ENCODE measurements around the gene ENOX1.

The ENOX1 gene

GRCh38 chr13:43297967-43298678, 488.6 kb downstream of the ENOX1 start:
- DNase-seq (ENCODE audit: extremely low read depth in 1 of 2, low read depth in 1 of 2), result no peak

- DNase-seq (ENCODE audit: extremely low read depth in 1 of 2, low read depth in 1 of 2), result no peak
Observed at GRCh38 chr13:43295825-43296564, 490.8 kb downstream of the ENOX1 start.

- DNase-seq (ENCODE audit: extremely low read depth in 1 of 2, low read depth in 1 of 2), result no peak
Observed at GRCh38 chr13:43295321-43295720, 491.5 kb downstream of the ENOX1 start.

- no peak for DNase-seq (ENCODE audit: extremely low read depth in 1 of 2, low read depth in 1 of 2)
Observed at GRCh38 chr13:43294412-43294811, 492.4 kb downstream of the ENOX1 start.

- DNase-seq (ENCODE audit: extremely low read depth in 1 of 2, low read depth in 1 of 2), result no peak
Observed at GRCh38 chr13:43293986-43294385, 492.8 kb downstream of the ENOX1 start.

- no peak for DNase-seq (ENCODE audit: extremely low read depth in 1 of 2, low read depth in 1 of 2)
Observed at GRCh38 chr13:43293561-43293960, 493.2 kb downstream of the ENOX1 start.

GRCh38 chr13:43293008-43293407, 493.8 kb downstream of the ENOX1 start:
- no peak for DNase-seq (ENCODE audit: extremely low read depth in 1 of 2, low read depth in 1 of 2)

GRCh38 chr13:43291287-43292060, 495.3 kb downstream of the ENOX1 start:
- no peak for DNase-seq (ENCODE audit: extremely low read depth in 1 of 2, low read depth in 1 of 2)

GRCh38 chr13:43289470-43290255, 497.1 kb downstream of the ENOX1 start:
- no peak for DNase-seq (ENCODE audit: extremely low read depth in 1 of 2, low read depth in 1 of 2)

- DNase-seq (ENCODE audit: extremely low read depth in 1 of 2, low read depth in 1 of 2), result no peak
Observed at GRCh38 chr13:43286751-43287150, 500.0 kb downstream of the ENOX1 start.

GRCh38 chr13:43285933-43286597, 500.7 kb downstream of the ENOX1 start:
- DNase-seq (ENCODE audit: extremely low read depth in 1 of 2, low read depth in 1 of 2), result no peak

GRCh38 chr13:43284162-43284561, 502.6 kb downstream of the ENOX1 start:
- no peak for DNase-seq (ENCODE audit: extremely low read depth in 1 of 2, low read depth in 1 of 2)

- no peak for DNase-seq (ENCODE audit: extremely low read depth in 1 of 2, low read depth in 1 of 2)
Observed at GRCh38 chr13:43279696-43280095, 507.1 kb downstream of the ENOX1 start.

GRCh38 chr13:43278127-43278526, 508.6 kb downstream of the ENOX1 start:
- DNase-seq (ENCODE audit: extremely low read depth in 1 of 2, low read depth in 1 of 2), result no peak

GRCh38 chr13:43277142-43277541, 509.6 kb downstream of the ENOX1 start:
- no peak for DNase-seq (ENCODE audit: extremely low read depth in 1 of 2, low read depth in 1 of 2)

GRCh38 chr13:43274881-43275280, 511.9 kb downstream of the ENOX1 start:
- no peak for DNase-seq (ENCODE audit: extremely low read depth in 1 of 2, low read depth in 1 of 2)

GRCh38 chr13:43273362-43273761, 513.4 kb downstream of the ENOX1 start:
- no peak for DNase-seq (ENCODE audit: extremely low read depth in 1 of 2, low read depth in 1 of 2)

GRCh38 chr13:43272851-43273250, 513.9 kb downstream of the ENOX1 start:
- no peak for DNase-seq (ENCODE audit: extremely low read depth in 1 of 2, low read depth in 1 of 2)

- DNase-seq (ENCODE audit: extremely low read depth in 1 of 2, low read depth in 1 of 2), result no peak
Observed at GRCh38 chr13:43271152-43271551, 515.6 kb downstream of the ENOX1 start.

GRCh38 chr13:43270130-43270830, 516.5 kb downstream of the ENOX1 start:
- DNase-seq (ENCODE audit: extremely low read depth in 1 of 2, low read depth in 1 of 2), result no peak

All from stimulated activated CD8-positive, alpha-beta memory T cell treated with anti-CD3 and anti-CD28 coated beads, Interleukin-7, amount 100 ng/mL, for 48 hours (primary cell).